Astrocyte of the hippocampus (primary cell): ENCODE data around the gene IVL.

ENCODE experiments used
- DNase-seq: peaks from one replicate; pipeline ENCODE4 v3.0.0; 2011; ENCODE audit warnings: low read depth, low spot score

IVL gene

GRCh38 chr1:152946651-152947256 lies 38.4 kb downstream of the IVL start, which contains the start of gene SPRR5:
Gene SPRR5, plus strand, starts transcription at chr1:152947206. Its CDS starts 1,349 bp downstream, at chr1:152948555.
- no peak for DNase-seq

- no peak for DNase-seq
Measured at GRCh38 chr1:152951711-152952110, 43.4 kb downstream of the IVL start.

GRCh38 chr1:152953761-152954160 lies 45.4 kb downstream of the IVL start:
- no peak for DNase-seq

GRCh38 chr1:152954436-152954835 lies 46.1 kb downstream of the IVL start:
- DNase-seq = no peak

DNA sequence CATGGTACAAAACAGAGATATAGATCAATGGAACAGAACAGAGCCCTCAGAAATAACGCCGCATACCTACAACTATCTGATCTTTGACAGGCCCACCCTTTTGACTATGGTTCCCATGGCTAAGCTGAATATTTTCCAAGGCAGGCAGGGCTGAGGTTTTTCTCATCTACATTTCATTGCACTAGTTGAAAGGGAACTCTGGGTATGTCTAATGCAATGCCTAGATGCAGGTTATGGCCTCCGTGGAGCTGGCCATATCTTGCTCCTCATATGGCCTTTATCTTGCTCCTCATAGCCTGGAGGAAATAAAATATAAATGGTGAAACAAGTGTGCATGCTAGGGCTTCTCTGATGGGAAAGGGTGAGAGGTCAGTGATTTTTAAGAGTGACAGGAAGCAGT lies 49.2 kb downstream of the IVL start:
- no peak for DNase-seq

DNA sequence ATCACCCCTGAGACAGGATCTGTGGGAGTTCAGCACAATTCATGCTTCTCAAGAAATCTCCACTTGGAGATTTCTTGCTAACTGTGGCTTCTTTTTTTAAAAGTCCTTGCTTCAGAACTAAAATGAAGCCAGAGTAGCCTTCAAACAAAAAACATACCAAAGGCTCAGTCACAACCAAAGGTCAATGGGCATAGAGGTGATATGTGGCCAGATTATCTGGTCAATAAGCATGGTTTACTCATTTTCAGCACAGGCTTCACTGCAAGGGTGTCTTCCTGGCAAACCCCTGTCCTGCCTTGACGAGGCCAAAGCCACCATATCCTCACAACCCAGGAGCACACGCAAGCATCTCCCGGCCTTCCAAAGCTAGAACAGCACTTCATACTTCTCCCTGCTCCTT lies 50.9 kb downstream of the IVL start:
- no peak for DNase-seq

- DNase-seq = no peak
Measured at GRCh38 chr1:152959801-152960451, 51.6 kb downstream of the IVL start.

DNA sequence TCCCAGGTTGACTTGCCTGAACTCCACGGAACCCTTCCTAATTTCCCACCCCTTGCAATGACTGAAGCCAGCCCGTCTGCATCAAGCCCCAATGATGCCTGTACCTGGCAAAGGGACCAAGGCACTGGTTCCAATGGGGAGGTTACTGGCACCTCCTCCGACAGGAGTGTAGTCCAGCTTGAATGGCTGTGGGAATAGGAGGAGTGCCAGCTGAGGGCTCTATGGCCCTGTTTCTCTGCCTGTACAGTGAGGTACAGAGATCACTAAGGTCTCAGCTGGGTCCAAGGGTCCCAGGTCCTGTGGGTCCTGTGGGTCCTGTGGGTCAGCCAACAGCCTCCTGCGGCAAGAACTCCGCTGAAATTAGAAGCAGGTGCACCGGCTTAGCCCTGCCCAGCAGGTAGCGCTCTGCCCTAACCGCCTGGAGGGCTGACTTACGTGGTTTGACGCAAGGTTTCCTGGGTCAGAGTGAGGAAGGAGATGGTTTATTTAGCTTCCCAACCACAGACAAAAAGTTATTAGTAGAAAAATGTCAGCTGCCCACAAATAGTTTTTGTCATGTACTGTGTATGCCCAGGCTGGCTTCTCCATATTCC lies 52.2 kb downstream of the IVL start:
- no peak for DNase-seq
